ENCODE data around the gene DNAI7. TPM values are rescaled to one million over a fixed set of nuclear protein-coding genes. Genes with fewer than 3 reads are reported as not detected.

DNAI7 gene
- total and polyA plus RNA-seq, 4 experiments from 2014 or later, result 0.07 to 0.15 TPM; not detected in 2

DNA sequence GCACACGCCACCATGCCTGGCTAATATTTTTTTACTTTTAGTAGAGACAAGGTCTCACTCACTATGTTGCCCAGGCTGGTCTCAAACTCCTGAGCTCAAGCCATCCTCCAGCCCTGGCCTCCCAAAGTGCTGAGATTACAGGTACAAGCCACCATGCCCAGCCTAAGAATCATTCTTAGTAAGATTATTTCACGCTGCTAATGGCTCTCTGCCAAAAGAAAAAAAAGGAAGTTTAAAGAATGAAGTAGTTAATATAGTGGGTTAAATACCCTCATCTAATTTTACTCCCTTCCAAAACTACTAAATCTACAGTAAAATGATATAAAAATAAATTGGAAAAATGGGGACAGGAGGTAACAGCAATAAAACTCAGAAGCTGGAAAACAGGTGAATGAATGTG is 2.6 kb upstream of the DNAI7 start:
- Histone ChIP-seq H3K9me3 (ENCODE audit: control insufficient read depth in 1 of 2, low read length in 2 of 2) (no peaks in the 10 kb centered on the region), H3K27me3 (ENCODE audit: insufficient read depth, low read length) (no peaks in the 10 kb centered on the region), H3K4me3 (ENCODE audit: low read length in 2 of 2) (no peak overlapping the region), H3K36me3 (ENCODE audit: insufficient read depth, low read length) (no peaks in the 10 kb centered on the region), H3K27ac (ENCODE audit: low read depth, low read length) (no peak overlapping the region), H3K4me1 (ENCODE audit: insufficient read depth, low read length) (peaks cover 24% of the 10 kb centered on the region)
- ChIA-PET POLR2A (ENCODE audit: partially characterized antibody) (interaction anchor here (1.1 to 3.0 kb wide), 3 partner anchors 43 to 190 kb away, joined by 3 to 12 read pairs (median 3); no protein-coding TSS in a partner anchor), CTCF (ENCODE audit: partially characterized antibody) (interaction anchor here (1.4 to 1.5 kb wide), 2 partner anchors 42 to 44 kb away, joined by 4 to 6 read pairs; no protein-coding TSS in a partner anchor)
- H3K27ac Mint-ChIP-seq, result peak overlapping the region; percentile 8 to 96 (median 35)
- peaks cover 7 to 13% of the 10 kb centered on the region in 2 donors for H3K36me3 Mint-ChIP-seq
- intact Hi-C loops (cut with micrococcal nuclease), result no loop called here
- no peak overlapping the region for H3K4me3 Mint-ChIP-seq
- no peak for DNase-seq
- H3K27me3 Mint-ChIP-seq, result no peaks in the 10 kb centered on the region
- H3K4me1 Mint-ChIP-seq, result peaks cover 24 to 40% (median 32%) of the 10 kb centered on the region in 4 donors
- H3K9me3 Mint-ChIP-seq, result no peaks in the 10 kb centered on the region

GRCh38 chr12:25194722-25195055 is 271 bp downstream of the DNAI7 start:
- Mint-ChIP-seq H3K36me3 (peaks cover 0 to 11% of the 10 kb centered on the region in 2 donors), H3K27ac (peak overlapping the region; percentile 97 to 100 (median 99)), H3K27me3 (no peaks in the 10 kb centered on the region), H3K4me1 (peaks cover 16 to 35% (median 25%) of the 10 kb centered on the region in 4 donors), H3K4me3 (peak overlapping the region; percentile 96 to 99 (median 99)), H3K9me3 (no peaks in the 10 kb centered on the region)
- no peaks in the 10 kb centered on the region for H3K27me3 ChIP-seq (ENCODE audit: insufficient read depth, low read length)
- H3K9me3 ChIP-seq (ENCODE audit: control insufficient read depth in 1 of 2, low read length in 2 of 2), result no peaks in the 10 kb centered on the region
- ChIA-PET CTCF (ENCODE audit: partially characterized antibody) (interaction anchor here (1.3 to 1.9 kb wide), 6 partner anchors 8 to 47 kb away, joined by 3 to 11 read pairs (median 4); no protein-coding TSS in a partner anchor), POLR2A (ENCODE audit: partially characterized antibody) (interaction anchor here (1.2 to 2.6 kb wide), 9 partner anchors 8 to 183 kb away, joined by 4 to 21 read pairs (median 7); partner anchors contain the start of gene KRAS)
- H3K4me3 ChIP-seq (ENCODE audit: low read length in 2 of 2), result peak overlapping the region; percentile 73 to 98
- peaks cover 24% of the 10 kb centered on the region for H3K4me1 ChIP-seq (ENCODE audit: insufficient read depth, low read length)
- intact Hi-C loops (cut with micrococcal nuclease), result loop anchor here (1.0 to 2.0 kb wide), 5 partner anchors 8 to 142 kb away; partner anchors contain the start of gene KRAS
- H3K36me3 ChIP-seq (ENCODE audit: insufficient read depth, low read length), result no peaks in the 10 kb centered on the region
- H3K27ac ChIP-seq (ENCODE audit: low read depth, low read length), result peak overlapping the region; percentile 83
- no peak for DNase-seq

DNA sequence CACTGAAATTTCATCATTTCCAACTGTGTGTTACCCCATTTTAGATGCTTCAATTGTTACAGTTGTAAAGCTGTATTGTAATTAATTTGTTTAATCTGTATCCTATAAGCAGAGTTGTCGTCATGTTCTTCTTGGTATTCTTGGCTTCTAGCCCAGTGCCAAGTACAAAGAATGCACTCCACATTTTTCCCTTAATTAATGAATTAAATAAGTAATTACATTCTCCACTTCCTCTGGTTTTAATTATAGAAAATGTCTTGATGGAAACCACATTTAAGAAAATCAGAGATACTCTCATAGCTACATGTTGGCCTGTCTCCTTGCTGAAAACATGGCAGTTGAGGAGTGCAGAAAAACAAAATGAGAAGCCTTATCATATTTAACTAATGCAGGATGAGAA is 746 bp downstream of the DNAI7 start:
- Histone ChIP-seq H3K4me3 (ENCODE audit: low read length in 2 of 2) (peak overlapping the region; percentile 73 to 98), H3K36me3 (ENCODE audit: insufficient read depth, low read length) (no peaks in the 10 kb centered on the region), H3K27ac (ENCODE audit: low read depth, low read length) (peak overlapping the region; percentile 83), H3K4me1 (ENCODE audit: insufficient read depth, low read length) (peaks cover 24% of the 10 kb centered on the region), H3K27me3 (ENCODE audit: insufficient read depth, low read length) (no peaks in the 10 kb centered on the region), H3K9me3 (ENCODE audit: control insufficient read depth in 1 of 2, low read length in 2 of 2) (no peaks in the 10 kb centered on the region)
- H3K27ac Mint-ChIP-seq, result peak overlapping the region; percentile 97 to 100 (median 99)
- CTCF ChIA-PET (ENCODE audit: partially characterized antibody), result interaction anchor here (1.3 to 1.9 kb wide), 6 partner anchors 8 to 47 kb away, joined by 3 to 11 read pairs (median 4); no protein-coding TSS in a partner anchor
- DNase-seq, result no peak
- peak overlapping the region; percentile 96 to 99 (median 99) for H3K4me3 Mint-ChIP-seq
- POLR2A ChIA-PET (ENCODE audit: partially characterized antibody), result interaction anchor here (1.2 to 2.6 kb wide), 9 partner anchors 8 to 183 kb away, joined by 4 to 21 read pairs (median 7); partner anchors contain the start of gene KRAS
- peaks cover 16 to 35% (median 25%) of the 10 kb centered on the region in 4 donors for H3K4me1 Mint-ChIP-seq
- no peaks in the 10 kb centered on the region for H3K27me3 Mint-ChIP-seq
- intact Hi-C loops (cut with micrococcal nuclease), result loop anchor here (2.0 kb wide), 1 partner anchor 17 kb away; no protein-coding TSS in a partner anchor
- no peaks in the 10 kb centered on the region for H3K9me3 Mint-ChIP-seq
- peaks cover 0 to 9% of the 10 kb centered on the region in 2 donors for H3K36me3 Mint-ChIP-seq

- ChIA-PET POLR2A (ENCODE audit: partially characterized antibody) (no interaction called here), CTCF (ENCODE audit: partially characterized antibody) (no interaction called here)
- peaks cover 0 to 9% of the 10 kb centered on the region in 2 donors for H3K36me3 Mint-ChIP-seq
- DNase-seq, result no peak
- no peak overlapping the region for H3K4me3 Mint-ChIP-seq
- Histone ChIP-seq H3K4me3 (ENCODE audit: low read length in 2 of 2) (no peak overlapping the region), H3K4me1 (ENCODE audit: insufficient read depth, low read length) (peaks cover 31% of the 10 kb centered on the region), H3K36me3 (ENCODE audit: insufficient read depth, low read length) (no peaks in the 10 kb centered on the region), H3K9me3 (ENCODE audit: control insufficient read depth in 1 of 2, low read length in 2 of 2) (no peaks in the 10 kb centered on the region), H3K27ac (ENCODE audit: low read depth, low read length) (no peak overlapping the region), H3K27me3 (ENCODE audit: insufficient read depth, low read length) (no peaks in the 10 kb centered on the region)
- intact Hi-C loops (cut with micrococcal nuclease), result no loop called here
- H3K27me3 Mint-ChIP-seq, result no peaks in the 10 kb centered on the region
- no peaks in the 10 kb centered on the region for H3K9me3 Mint-ChIP-seq
- peaks cover 18 to 38% (median 29%) of the 10 kb centered on the region in 4 donors for H3K4me1 Mint-ChIP-seq
- H3K27ac Mint-ChIP-seq, result peak overlapping the region in 1 of 7 donors; percentile 13
Observed at GRCh38 chr12:25190793-25191192, 4.2 kb downstream of the DNAI7 start.

GRCh38 chr12:25189656-25190055 is 5.3 kb downstream of the DNAI7 start:
- Mint-ChIP-seq H3K27ac (peak overlapping the region in 1 of 7 donors; percentile 7), H3K27me3 (no peaks in the 10 kb centered on the region), H3K4me1 (peaks cover 13 to 27% (median 20%) of the 10 kb centered on the region in 4 donors), H3K36me3 (no peaks in the 10 kb centered on the region), H3K9me3 (no peaks in the 10 kb centered on the region), H3K4me3 (no peak overlapping the region)
- Histone ChIP-seq H3K27me3 (ENCODE audit: insufficient read depth, low read length) (no peaks in the 10 kb centered on the region), H3K9me3 (ENCODE audit: control insufficient read depth in 1 of 2, low read length in 2 of 2) (no peaks in the 10 kb centered on the region), H3K4me1 (ENCODE audit: insufficient read depth, low read length) (peaks cover 27% of the 10 kb centered on the region), H3K27ac (ENCODE audit: low read depth, low read length) (no peak overlapping the region), H3K4me3 (ENCODE audit: low read length in 2 of 2) (no peak overlapping the region), H3K36me3 (ENCODE audit: insufficient read depth, low read length) (no peaks in the 10 kb centered on the region)
- DNase-seq, result no peak
- intact Hi-C loops (cut with micrococcal nuclease), result no loop called here
- ChIA-PET POLR2A (ENCODE audit: partially characterized antibody) (no interaction called here), CTCF (ENCODE audit: partially characterized antibody) (no interaction called here)

DNA sequence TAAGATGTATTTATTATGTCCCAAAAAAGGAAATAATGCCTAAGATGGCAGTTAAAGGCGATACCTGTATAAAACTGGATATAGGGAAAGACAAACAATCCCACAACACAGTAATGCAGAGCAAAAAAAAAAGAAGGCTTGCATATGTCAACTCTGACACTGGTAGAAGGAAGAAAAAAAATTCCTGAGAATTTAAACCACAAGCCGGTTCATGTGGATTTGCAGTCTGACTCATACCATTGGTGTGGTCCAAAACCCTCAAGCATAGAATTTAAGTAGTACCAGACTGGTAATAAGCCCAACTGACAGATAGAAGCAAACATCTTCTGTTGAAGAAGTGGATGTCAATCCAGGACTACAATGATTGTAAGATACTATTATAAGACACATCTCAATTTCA is 7.2 kb downstream of the DNAI7 start:
- Histone ChIP-seq H3K4me1 (ENCODE audit: insufficient read depth, low read length) (peaks cover 16% of the 10 kb centered on the region), H3K27ac (ENCODE audit: low read depth, low read length) (no peak overlapping the region), H3K27me3 (ENCODE audit: insufficient read depth, low read length) (no peaks in the 10 kb centered on the region), H3K4me3 (ENCODE audit: low read length in 2 of 2) (no peak overlapping the region), H3K9me3 (ENCODE audit: control insufficient read depth in 1 of 2, low read length in 2 of 2) (no peaks in the 10 kb centered on the region), H3K36me3 (ENCODE audit: insufficient read depth, low read length) (no peaks in the 10 kb centered on the region)
- ChIA-PET POLR2A (ENCODE audit: partially characterized antibody) (interaction anchor here (1.9 kb wide), 1 partner anchor 33 kb away, joined by 6 read pairs; no protein-coding TSS in a partner anchor), CTCF (ENCODE audit: partially characterized antibody) (no interaction called here)
- H3K27me3 Mint-ChIP-seq, result no peaks in the 10 kb centered on the region
- peaks cover 8 to 16% (median 12%) of the 10 kb centered on the region in 4 donors for H3K4me1 Mint-ChIP-seq
- intact Hi-C loops (cut with micrococcal nuclease), result loop anchor here (2.0 kb wide), 1 partner anchor 33 kb away; no protein-coding TSS in a partner anchor
- H3K9me3 Mint-ChIP-seq, result no peaks in the 10 kb centered on the region
- H3K36me3 Mint-ChIP-seq, result no peaks in the 10 kb centered on the region
- no peak for DNase-seq
- peak overlapping the region in 1 of 7 donors; percentile 92 for H3K27ac Mint-ChIP-seq
- no peak overlapping the region for H3K4me3 Mint-ChIP-seq

DNA sequence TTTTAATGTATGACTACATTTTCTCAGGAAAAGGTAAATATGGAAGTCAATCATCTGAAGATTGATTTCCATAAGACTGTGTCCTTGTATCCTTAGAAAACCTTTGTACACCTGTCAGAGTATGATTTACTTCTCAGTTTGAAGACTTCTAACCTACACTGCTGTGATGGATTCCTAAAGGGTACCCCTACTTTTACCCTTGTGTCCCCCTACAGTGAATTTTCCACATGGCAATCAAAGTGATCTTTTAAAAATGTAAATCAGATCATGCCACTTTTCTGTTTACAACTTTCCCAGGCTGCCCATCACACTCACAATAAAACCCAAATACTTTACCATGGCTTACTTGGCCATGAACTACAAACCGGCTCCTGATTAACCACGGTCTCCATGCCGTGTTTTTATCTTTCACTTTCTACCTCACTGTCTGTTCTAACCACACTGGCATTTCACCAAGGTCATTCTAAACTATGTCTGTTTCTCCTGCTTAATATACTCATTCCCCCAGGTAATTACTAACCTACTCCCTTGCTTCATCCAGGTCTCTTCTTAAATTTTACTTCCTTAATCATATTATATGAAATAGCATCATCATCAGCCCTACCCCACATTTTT is 8.1 kb downstream of the DNAI7 start:
- Histone ChIP-seq H3K27ac (ENCODE audit: low read depth, low read length) (peak overlapping the region; percentile 50), H3K4me3 (ENCODE audit: low read length in 2 of 2) (peak overlapping the region; percentile 48 to 49)
- intact Hi-C loops (cut with micrococcal nuclease), result loop anchor here (1.0 to 2.0 kb wide), 2 partner anchors 8 to 32 kb away; partner anchors contain the start of genes DNAI7 and ETFRF1

More for the DNA sequence above, 8.1 kb downstream of the DNAI7 start:
- ChIA-PET POLR2A (ENCODE audit: partially characterized antibody) (interaction anchor here (1.1 to 1.9 kb wide), 4 partner anchors 8 to 198 kb away, joined by 3 to 8 read pairs (median 5); partner anchors contain the start of genes DNAI7, ETFRF1 and KRAS), CTCF (ENCODE audit: partially characterized antibody) (interaction anchor here (1.0 kb wide), 2 partner anchors 8 to 32 kb away, joined by 3 to 5 read pairs; partner anchors contain the start of genes DNAI7 and ETFRF1)
- H3K36me3 Mint-ChIP-seq, result no peaks in the 10 kb centered on the region
- peak overlapping the region; percentile 8 to 94 (median 85) for H3K27ac Mint-ChIP-seq
- Histone ChIP-seq H3K36me3 (ENCODE audit: insufficient read depth, low read length) (no peaks in the 10 kb centered on the region), H3K27me3 (ENCODE audit: insufficient read depth, low read length) (no peaks in the 10 kb centered on the region), H3K9me3 (ENCODE audit: control insufficient read depth in 1 of 2, low read length in 2 of 2) (no peaks in the 10 kb centered on the region), H3K4me1 (ENCODE audit: insufficient read depth, low read length) (peaks cover 16% of the 10 kb centered on the region)
- no peaks in the 10 kb centered on the region for H3K27me3 Mint-ChIP-seq
- peak in 4 of 5 donors; percentile 24 to 41 (median 28) for DNase-seq
- peaks cover 8 to 16% (median 12%) of the 10 kb centered on the region in 4 donors for H3K4me1 Mint-ChIP-seq
- peak overlapping the region; percentile 76 to 92 (median 86) for H3K4me3 Mint-ChIP-seq
- H3K9me3 Mint-ChIP-seq, result no peaks in the 10 kb centered on the region

All from CD4-positive, alpha-beta memory T cell (primary cell).